GM12878 (cell line): ENCODE measurements around the gene MTMR3. TPM values are rescaled to one million over a fixed set of nuclear protein-coding genes. Genes with fewer than 3 reads are reported as not detected.

Source experiments
- BACH1 ChIP-seq: fragments of 450-650 bp; IDR thresholded peaks from 2 replicates; pipeline ENCODE4 v1.6.1; 2017; ENCODE audit warnings: mild to moderate bottlenecking, borderline replicate concordance
- MTA3 ChIP-seq: IDR thresholded peaks from 2 replicates; pipeline ENCODE4 v1.6.1; 2012; ENCODE audit warnings: low read length, inconsistent platforms, borderline replicate concordance
- NBN ChIP-seq: fragments of 450-650 bp; IDR thresholded peaks from 2 replicates; pipeline ENCODE4 v1.6.1; 2016
- NRF1 ChIP-seq: conservative IDR thresholded peaks from 2 replicates; pipeline ENCODE4 v1.6.1; 2011; ENCODE audit warnings: mild to moderate bottlenecking, low read depth, low read length, improper control_type of control experiment
- SIX5 ChIP-seq: IDR thresholded peaks from 2 replicates; pipeline ENCODE4 v1.6.1; 2011; ENCODE audit warnings: mild to moderate bottlenecking, low read depth, low read length, moderate library complexity; ENCODE audit not compliant: severe bottlenecking
- SREBF1 ChIP-seq: IDR thresholded peaks from 2 replicates; pipeline ENCODE4 v1.6.1; 2012; ENCODE audit warnings: mild to moderate bottlenecking, low read length
- SRF ChIP-seq, 2 experiments: IDR thresholded peaks; 2 replicates each; pipeline ENCODE4 v1.6.1; 2011; ENCODE audit warnings: low read depth in 2 of 2, low read length in 2 of 2, mild to moderate bottlenecking in 1 of 2, moderate library complexity in 1 of 2
- polyA plus RNA-seq, 11 experiments: library from polyadenylated mRNA; depleted of rRNA in 4 of 11; unstranded in 6 of 11; stranded (reverse) in 5 of 11; fragments of >200 nt; fragmentation: Nextera tagmentation in 4 of 11; fragmentation: Illumina TruSeq in 1 of 11; extraction: Ambion mirVana in 4 of 11; extraction: Trizol in 1 of 11; gene quantifications; 1 replicate in 1 of 11; 2 replicates in 10 of 11; pipeline versions ENCODE4 v1.2.1 to v1.2.3, GENCODE V29; 2011 to 2016; ENCODE audit warnings: inconsistent platforms in 2 of 11, missing spikeins in 2 of 11, low read depth in 1 of 11
- total RNA-seq, 4 experiments: library from RNA; depleted of rRNA in 3 of 4; stranded (reverse); fragments of >200 nt in 3 of 4; fragmentation: Illumina TruSeq in 1 of 4; extraction: Trizol in 1 of 4; gene quantifications; 2 replicates each; pipeline versions ENCODE4 v1.2.1 to v1.2.3, GENCODE V29; 2013 to 2021
- TF ChIP-seq, protein P1 (sequence below): IDR thresholded peaks from 2 replicates; pipeline ENCODE4 v1.6.1; 2012; ENCODE audit warnings: improper control_type of control experiment, low read depth, low read length; ENCODE audit not compliant: insufficient replicate concordance
- TF ChIP-seq, protein P2 (sequence below): fragments of 450-650 bp; formaldehyde crosslinking; IDR thresholded peaks from 2 replicates; pipeline ENCODE4 v1.5.0; 2022; ENCODE audit warnings: mild to moderate bottlenecking, missing genetic modification characterization

The MTMR3 gene
- total and polyA plus RNA-seq, 10 of the 15 experiments (the other 5 are each of a cell fraction or from before 2014, with no cell fraction given), result 1.4 to 23.7 (median 10.6) TPM

GRCh38 chr22:30030329-30030728 lies 147.4 kb downstream of the MTMR3 start (continued):
- TF ChIP-seq, protein P1, sequence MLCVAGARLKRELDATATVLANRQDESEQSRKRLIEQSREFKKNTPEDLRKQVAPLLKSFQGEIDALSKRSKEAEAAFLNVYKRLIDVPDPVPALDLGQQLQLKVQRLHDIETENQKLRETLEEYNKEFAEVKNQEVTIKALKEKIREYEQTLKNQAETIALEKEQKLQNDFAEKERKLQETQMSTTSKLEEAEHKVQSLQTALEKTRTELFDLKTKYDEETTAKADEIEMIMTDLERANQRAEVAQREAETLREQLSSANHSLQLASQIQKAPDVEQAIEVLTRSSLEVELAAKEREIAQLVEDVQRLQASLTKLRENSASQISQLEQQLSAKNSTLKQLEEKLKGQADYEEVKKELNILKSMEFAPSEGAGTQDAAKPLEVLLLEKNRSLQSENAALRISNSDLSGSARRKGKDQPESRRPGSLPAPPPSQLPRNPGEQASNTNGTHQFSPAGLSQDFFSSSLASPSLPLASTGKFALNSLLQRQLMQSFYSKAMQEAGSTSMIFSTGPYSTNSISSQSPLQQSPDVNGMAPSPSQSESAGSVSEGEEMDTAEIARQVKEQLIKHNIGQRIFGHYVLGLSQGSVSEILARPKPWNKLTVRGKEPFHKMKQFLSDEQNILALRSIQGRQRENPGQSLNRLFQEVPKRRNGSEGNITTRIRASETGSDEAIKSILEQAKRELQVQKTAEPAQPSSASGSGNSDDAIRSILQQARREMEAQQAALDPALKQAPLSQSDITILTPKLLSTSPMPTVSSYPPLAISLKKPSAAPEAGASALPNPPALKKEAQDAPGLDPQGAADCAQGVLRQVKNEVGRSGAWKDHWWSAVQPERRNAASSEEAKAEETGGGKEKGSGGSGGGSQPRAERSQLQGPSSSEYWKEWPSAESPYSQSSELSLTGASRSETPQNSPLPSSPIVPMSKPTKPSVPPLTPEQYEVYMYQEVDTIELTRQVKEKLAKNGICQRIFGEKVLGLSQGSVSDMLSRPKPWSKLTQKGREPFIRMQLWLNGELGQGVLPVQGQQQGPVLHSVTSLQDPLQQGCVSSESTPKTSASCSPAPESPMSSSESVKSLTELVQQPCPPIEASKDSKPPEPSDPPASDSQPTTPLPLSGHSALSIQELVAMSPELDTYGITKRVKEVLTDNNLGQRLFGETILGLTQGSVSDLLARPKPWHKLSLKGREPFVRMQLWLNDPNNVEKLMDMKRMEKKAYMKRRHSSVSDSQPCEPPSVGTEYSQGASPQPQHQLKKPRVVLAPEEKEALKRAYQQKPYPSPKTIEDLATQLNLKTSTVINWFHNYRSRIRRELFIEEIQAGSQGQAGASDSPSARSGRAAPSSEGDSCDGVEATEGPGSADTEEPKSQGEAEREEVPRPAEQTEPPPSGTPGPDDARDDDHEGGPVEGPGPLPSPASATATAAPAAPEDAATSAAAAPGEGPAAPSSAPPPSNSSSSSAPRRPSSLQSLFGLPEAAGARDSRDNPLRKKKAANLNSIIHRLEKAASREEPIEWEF, result no peak
- TF ChIP-seq NBN (no peak), MTA3 (no peak), NRF1 (no peak), SIX5 (no peak), SREBF1 (no peak), SRF (IDR thresholded peaks at IDR 0.05; ENCODE audit: low read depth in 2 of 2, low read length in 2 of 2) (no peak), BACH1 (no peak)
- TF ChIP-seq, protein P2, sequence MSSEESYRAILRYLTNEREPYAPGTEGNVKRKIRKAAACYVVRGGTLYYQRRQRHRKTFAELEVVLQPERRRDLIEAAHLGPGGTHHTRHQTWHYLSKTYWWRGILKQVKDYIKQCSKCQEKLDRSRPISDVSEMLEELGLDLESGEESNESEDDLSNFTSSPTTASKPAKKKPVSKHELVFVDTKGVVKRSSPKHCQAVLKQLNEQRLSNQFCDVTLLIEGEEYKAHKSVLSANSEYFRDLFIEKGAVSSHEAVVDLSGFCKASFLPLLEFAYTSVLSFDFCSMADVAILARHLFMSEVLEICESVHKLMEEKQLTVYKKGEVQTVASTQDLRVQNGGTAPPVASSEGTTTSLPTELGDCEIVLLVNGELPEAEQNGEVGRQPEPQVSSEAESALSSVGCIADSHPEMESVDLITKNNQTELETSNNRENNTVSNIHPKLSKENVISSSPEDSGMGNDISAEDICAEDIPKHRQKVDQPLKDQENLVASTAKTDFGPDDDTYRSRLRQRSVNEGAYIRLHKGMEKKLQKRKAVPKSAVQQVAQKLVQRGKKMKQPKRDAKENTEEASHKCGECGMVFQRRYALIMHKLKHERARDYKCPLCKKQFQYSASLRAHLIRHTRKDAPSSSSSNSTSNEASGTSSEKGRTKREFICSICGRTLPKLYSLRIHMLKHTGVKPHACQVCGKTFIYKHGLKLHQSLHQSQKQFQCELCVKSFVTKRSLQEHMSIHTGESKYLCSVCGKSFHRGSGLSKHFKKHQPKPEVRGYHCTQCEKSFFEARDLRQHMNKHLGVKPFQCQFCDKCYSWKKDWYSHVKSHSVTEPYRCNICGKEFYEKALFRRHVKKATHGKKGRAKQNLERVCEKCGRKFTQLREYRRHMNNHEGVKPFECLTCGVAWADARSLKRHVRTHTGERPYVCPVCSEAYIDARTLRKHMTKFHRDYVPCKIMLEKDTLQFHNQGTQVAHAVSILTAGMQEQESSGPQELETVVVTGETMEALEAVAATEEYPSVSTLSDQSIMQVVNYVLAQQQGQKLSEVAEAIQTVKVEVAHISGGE, result no peak
